K562 (cell line): ENCODE data around the gene KIAA1958. TPM values are rescaled to one million over a fixed set of nuclear protein-coding genes. Genes with fewer than 3 reads are reported as not detected.
A peak's percentile ranks its signal among the peaks of the same experiment; 100 is the strongest.

Experiments used
- BRF1 ChIP-seq: IDR thresholded peaks from 3 replicates; pipeline ENCODE4 v1.6.1; 2011; ENCODE audit warnings: borderline replicate concordance, mild to moderate bottlenecking; ENCODE audit not compliant: insufficient read length; ENCODE audit errors: extremely low read depth
- CBX1 ChIP-seq: sonication (generic); IDR thresholded peaks from 2 replicates; pipeline ENCODE4 v1.6.1; 2016; ENCODE audit warnings: antibody characterized with exemption, low read depth, mild to moderate bottlenecking
- CEBPG ChIP-seq, 3 experiments: fragments of 200-800 bp in 1 of 3; sonication (Bioruptor generic) in 1 of 3; sonication (generic) in 1 of 3; formaldehyde crosslinking in 1 of 3; IDR thresholded peaks in 2 of 3; conservative IDR thresholded peaks in 1 of 3; 2 replicates each; pipeline versions ENCODE4 v1.6.1 to v1.8.0; 2016 to 2022; ENCODE audit warnings: missing compliant biosample characterization in 2 of 3, missing genetic modification characterization in 2 of 3, mild to moderate bottlenecking in 1 of 3, missing genetic modification reagents in 1 of 3
- E2F4 ChIP-seq: sonication (generic); formaldehyde crosslinking; IDR thresholded peaks from 2 replicates; pipeline ENCODE4 v1.8.0; 2022; ENCODE audit warnings: mild to moderate bottlenecking, low read depth, missing genetic modification reagents
- HMGXB4 ChIP-seq: sonication (generic); formaldehyde crosslinking; IDR thresholded peaks from 2 replicates; pipeline ENCODE4 v1.8.1; 2023; ENCODE audit warnings: mild to moderate bottlenecking, missing genetic modification reagents
- ILK ChIP-seq: fragments of 450-650 bp; IDR thresholded peaks from 2 replicates; pipeline ENCODE4 v1.6.1; 2016; ENCODE audit warnings: missing genetic modification characterization, low read depth, mild to moderate bottlenecking, missing compliant biosample characterization, moderate library complexity, borderline replicate concordance
- IRF1 ChIP-seq: sonication (generic); formaldehyde crosslinking; IDR thresholded peaks from 2 replicates; pipeline ENCODE4 v1.8.0; 2022; ENCODE audit warnings: missing genetic modification reagents, mild to moderate bottlenecking, borderline replicate concordance
- NFIC ChIP-seq: fragments of 450-650 bp; IDR thresholded peaks from 2 replicates; pipeline ENCODE4 v1.6.1; 2017; ENCODE audit warnings: mild to moderate bottlenecking, inconsistent platforms
- NFYB ChIP-seq: IDR thresholded peaks from 2 replicates; pipeline ENCODE4 v1.6.1; 2011; ENCODE audit warnings: mild to moderate bottlenecking, moderate library complexity; ENCODE audit not compliant: insufficient read length; ENCODE audit errors: extremely low read depth
- PATZ1 ChIP-seq: fragments of 250-450 bp; sonication (Bioruptor Pico); IDR thresholded peaks from 2 replicates; pipeline ENCODE4 v1.5.0; 2020; ENCODE audit warnings: mild to moderate bottlenecking, borderline replicate concordance
- RAD51 ChIP-seq: fragments of 450-650 bp; IDR thresholded peaks from 2 replicates; pipeline ENCODE4 v1.7.1; 2016; ENCODE audit warnings: low read depth, mild to moderate bottlenecking, borderline replicate concordance
- SMARCA4 ChIP-seq: fragments of 450-650 bp; IDR thresholded peaks from 2 replicates; pipeline ENCODE4 v1.6.1; 2016
- TFE3 ChIP-seq: fragments of 450-650 bp; formaldehyde crosslinking; IDR thresholded peaks from 2 replicates; pipeline ENCODE4 v1.4.0; 2020; ENCODE audit warnings: mild to moderate bottlenecking, mixed read lengths
- USF1 ChIP-seq: sonication (generic); formaldehyde crosslinking; IDR thresholded peaks from 2 replicates; pipeline ENCODE4 v1.9.0; 2022; ENCODE audit warnings: mild to moderate bottlenecking, missing genetic modification reagents
- ZBTB9 ChIP-seq: fragments of 450-650 bp; formaldehyde crosslinking; IDR thresholded peaks from 2 replicates; pipeline ENCODE4 v1.4.0; 2020; ENCODE audit warnings: mild to moderate bottlenecking, moderate library complexity
- polyA plus RNA-seq, 8 experiments: library from polyadenylated mRNA; depleted of rRNA in 4 of 8; stranded (reverse) in 5 of 8; unstranded in 3 of 8; fragments of >200 nt; fragmentation: Nextera tagmentation in 2 of 8; fragmentation: Illumina TruSeq in 1 of 8; extraction: Ambion mirVana in 2 of 8; extraction: Trizol in 1 of 8; gene quantifications; 2 replicates each; pipeline versions ENCODE4 v1.2.1 to v1.2.3, GENCODE V29; 2011 to 2014; ENCODE audit warnings: inconsistent platforms in 1 of 8, missing spikeins in 1 of 8
- total RNA-seq, 7 experiments: library from RNA; depleted of rRNA in 6 of 7; stranded (reverse); fragments of >200 nt in 6 of 7; fragmentation: Illumina TruSeq in 2 of 7; extraction: Trizol in 2 of 7; gene quantifications; 2 replicates each; pipeline versions ENCODE4 v1.2.1 to v1.2.3, GENCODE V29; 2011 to 2021; ENCODE audit warnings: low replicate concordance in 1 of 7

The KIAA1958 gene
- total and polyA plus RNA-seq, 9 of the 15 experiments (the other 6 are each of a cell fraction or from before 2014, with no cell fraction given), result 1.1 to 16.0 (median 10.1) TPM

GRCh38 chr9:112486221-112487007 lies at the start of gene KIAA1958 (continued):
- TF ChIP-seq RAD51 (no peak), NFYB (no peak), ILK (tag) (no peak), BRF1 (no peak), USF1 (CRISPR knock-in tag) (peak; percentile 62; the same call in 1 of the 2 replicates), HMGXB4 (CRISPR knock-in tag) (peak; percentile 96; the same call in 1 of the 2 replicates), NFIC (peak; percentile 44), CBX1 (0 out of 2 replicates have a peak, but pooled peaks have one; percentile 25), TFE3 (no peak), PATZ1 (peak; percentile 56; the same call in 1 of the 2 replicates), ZBTB9 (peak; percentile 84; the same call in 1 of the 2 replicates), CEBPG (CRISPR knock-in tag; IDR thresholded peaks at IDR 0.05) (peak; percentile 78), CEBPG (tag; conservative IDR thresholded peaks at IDR 0.05 in 1 of 2, IDR thresholded peaks at IDR 0.05 in 1 of 2) (no peak), E2F4 (CRISPR knock-in tag) (peak; percentile 92), SMARCA4 (peak; percentile 59; the same call in 1 of the 2 replicates), IRF1 (CRISPR knock-in tag) (peak; percentile 92; the same call in 1 of the 2 replicates)
